ENCODE data around the gene TTBK2.
"Not testable (repeated sequence)": the region's sequence is repeated elsewhere in the genome, so short reads cannot be mapped to it uniquely, and the experiment has no call there.

TTBK2 gene

DNA sequence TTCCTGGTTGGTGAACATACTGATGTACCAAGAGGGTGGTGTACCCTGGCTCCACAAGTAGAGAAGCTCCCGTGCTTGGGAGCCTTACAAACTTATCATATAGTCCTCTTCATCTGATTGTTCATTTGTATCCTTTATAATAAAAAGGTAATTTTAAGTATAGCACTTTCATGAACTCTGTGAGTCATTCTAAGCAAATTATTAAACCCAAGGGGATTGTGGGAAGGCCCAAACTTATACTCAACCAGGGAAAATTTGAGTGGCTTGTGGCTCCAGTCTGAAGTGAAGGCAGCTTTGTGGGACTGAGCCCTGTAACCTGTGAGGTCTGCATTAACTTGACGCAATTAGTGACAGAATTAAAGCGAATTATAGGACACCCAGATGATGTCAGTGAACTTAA is 29.0 kb downstream of the TTBK2 start:
- peaks cover 10% of the 10 kb centered on the region for H3K4me1 ChIP-seq (ENCODE audit: control insufficient read depth, insufficient read depth, low read length)
- no peaks in the 10 kb centered on the region for H3K9me3 ChIP-seq (ENCODE audit: control insufficient read depth, insufficient read depth, low read length)
- no peak overlapping the region for H3K9ac ChIP-seq (ENCODE audit: low read depth, low read length)
- no peaks in the 10 kb centered on the region for H3K36me3 ChIP-seq (ENCODE audit: control insufficient read depth, insufficient read depth, low read length)
- no peaks in the 10 kb centered on the region for H3K27me3 ChIP-seq (ENCODE audit: control insufficient read depth, insufficient read depth, low read length)
- no peak overlapping the region for H3K4me3 ChIP-seq (ENCODE audit: low read depth, low read length)

DNA sequence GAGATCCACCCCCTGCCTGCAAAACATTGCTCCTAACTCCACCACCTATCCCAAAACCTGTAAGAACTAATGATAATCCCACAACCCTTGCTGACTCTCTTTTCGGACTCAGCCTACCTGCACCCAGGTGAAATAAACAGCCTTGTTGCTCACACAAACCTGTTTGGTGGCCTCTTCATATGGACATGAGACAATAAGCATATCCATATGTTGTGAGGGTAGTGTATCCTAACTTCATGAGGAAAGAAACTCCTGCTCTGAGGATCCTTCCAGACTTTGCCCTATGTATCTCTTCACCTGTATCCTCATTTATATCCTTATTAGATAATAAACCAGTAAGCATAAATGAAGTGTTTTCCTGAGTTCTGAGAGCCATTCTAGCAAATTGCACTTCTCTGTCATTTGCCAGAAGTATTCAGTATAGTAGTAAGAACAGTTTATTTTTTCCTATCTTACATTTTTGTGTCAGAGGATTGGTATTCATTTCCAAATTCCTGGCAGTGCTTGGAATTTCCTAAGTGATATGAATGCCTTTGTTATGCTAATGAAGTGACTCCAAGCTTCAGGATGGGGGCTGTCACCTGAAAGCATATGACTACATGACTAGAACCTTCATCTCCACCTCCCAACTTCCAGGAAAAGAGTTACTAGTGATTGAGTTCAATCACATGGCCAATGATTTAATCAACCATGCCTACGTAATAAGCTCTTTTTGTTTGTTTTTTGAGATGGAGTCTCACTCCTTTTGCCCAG is 30.2 kb downstream of the TTBK2 start:
- no peaks in the 10 kb centered on the region for H3K27me3 ChIP-seq (ENCODE audit: control insufficient read depth, insufficient read depth, low read length)
- no peaks in the 10 kb centered on the region for H3K9me3 ChIP-seq (ENCODE audit: control insufficient read depth, insufficient read depth, low read length)
- H3K4me1 ChIP-seq (ENCODE audit: control insufficient read depth, insufficient read depth, low read length) = peaks cover 10% of the 10 kb centered on the region
- no peaks in the 10 kb centered on the region for H3K36me3 ChIP-seq (ENCODE audit: control insufficient read depth, insufficient read depth, low read length)
- H3K9ac ChIP-seq (ENCODE audit: low read depth, low read length) = no peak overlapping the region
- peak overlapping the region; percentile 23 for H3K4me3 ChIP-seq (ENCODE audit: low read depth, low read length)

DNA sequence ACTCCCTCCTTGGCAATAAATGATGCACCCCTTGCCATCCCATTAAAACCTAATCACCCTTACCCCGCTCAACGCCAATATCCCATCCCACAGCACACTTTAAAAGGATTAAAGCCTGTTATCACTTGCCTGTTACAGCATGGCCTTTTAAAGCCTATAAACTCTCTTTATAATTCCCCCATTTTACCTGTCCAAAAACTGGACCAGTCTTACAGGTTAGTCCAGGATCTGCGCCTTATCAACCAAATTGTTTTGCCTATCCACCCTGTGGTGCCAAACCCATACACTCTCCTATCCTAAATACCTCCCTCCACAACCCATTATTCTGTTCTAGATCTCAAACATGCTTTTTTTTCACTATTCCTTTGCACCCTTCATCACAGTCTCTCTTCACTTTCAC is 33.2 kb downstream of the TTBK2 start:
- not testable (repeated sequence) for H3K36me3 ChIP-seq (ENCODE audit: control insufficient read depth, insufficient read depth, low read length); H3K4me3 ChIP-seq (ENCODE audit: low read depth, low read length); H3K9ac ChIP-seq (ENCODE audit: low read depth, low read length); H3K4me1 ChIP-seq (ENCODE audit: control insufficient read depth, insufficient read depth, low read length); H3K27me3 ChIP-seq (ENCODE audit: control insufficient read depth, insufficient read depth, low read length); H3K9me3 ChIP-seq (ENCODE audit: control insufficient read depth, insufficient read depth, low read length)

DNA sequence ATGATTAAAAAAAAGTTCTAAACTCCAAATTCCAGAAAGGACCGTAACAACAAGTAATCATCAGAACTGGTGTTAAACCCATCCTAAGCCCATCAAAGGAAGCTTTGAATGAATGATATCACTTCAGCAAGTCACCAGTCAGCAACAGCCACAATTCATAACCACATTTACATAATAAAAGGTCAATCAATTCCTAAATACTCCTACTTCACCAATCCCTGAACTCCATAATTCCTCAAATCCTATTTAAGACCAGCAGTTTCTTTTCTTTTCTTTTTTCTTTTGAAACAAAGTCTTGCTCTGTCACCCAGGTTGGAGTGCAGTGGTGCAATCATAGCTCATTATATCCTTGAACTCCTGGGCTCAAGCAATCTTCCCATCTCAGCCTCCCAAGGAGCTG is 40.5 kb downstream of the TTBK2 start:
- H3K9me3 ChIP-seq (ENCODE audit: control insufficient read depth, insufficient read depth, low read length) = no peaks in the 10 kb centered on the region
- H3K27me3 ChIP-seq (ENCODE audit: control insufficient read depth, insufficient read depth, low read length) = no peaks in the 10 kb centered on the region
- H3K4me3 ChIP-seq (ENCODE audit: low read depth, low read length) = no peak overlapping the region
- H3K4me1 ChIP-seq (ENCODE audit: control insufficient read depth, insufficient read depth, low read length) = no peaks in the 10 kb centered on the region
- H3K36me3 ChIP-seq (ENCODE audit: control insufficient read depth, insufficient read depth, low read length) = no peaks in the 10 kb centered on the region
- no peak overlapping the region for H3K9ac ChIP-seq (ENCODE audit: low read depth, low read length)

DNA sequence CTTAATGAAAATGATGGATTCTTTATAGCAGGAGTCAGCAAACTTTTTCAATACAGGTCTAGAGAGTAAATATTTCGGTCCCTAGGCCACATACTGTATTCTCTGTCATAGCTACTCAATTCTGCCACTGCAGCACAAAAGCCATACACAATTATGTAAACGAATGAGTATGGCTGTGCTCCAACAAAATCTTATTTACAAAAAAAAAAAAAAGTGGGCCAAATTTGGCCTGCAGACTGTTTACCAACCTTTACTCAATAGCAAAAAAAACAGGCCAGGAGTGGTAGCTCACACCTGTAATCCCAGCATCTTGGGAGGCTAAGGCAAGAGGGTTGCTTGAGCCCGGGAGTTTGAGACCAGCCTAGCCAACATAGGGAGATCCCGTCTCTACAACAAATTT is 41.1 kb downstream of the TTBK2 start:
- no peak overlapping the region for H3K9ac ChIP-seq (ENCODE audit: low read depth, low read length)
- H3K4me3 ChIP-seq (ENCODE audit: low read depth, low read length) = no peak overlapping the region
- no peaks in the 10 kb centered on the region for H3K4me1 ChIP-seq (ENCODE audit: control insufficient read depth, insufficient read depth, low read length)
- H3K27me3 ChIP-seq (ENCODE audit: control insufficient read depth, insufficient read depth, low read length) = no peaks in the 10 kb centered on the region
- H3K36me3 ChIP-seq (ENCODE audit: control insufficient read depth, insufficient read depth, low read length) = no peaks in the 10 kb centered on the region
- no peaks in the 10 kb centered on the region for H3K9me3 ChIP-seq (ENCODE audit: control insufficient read depth, insufficient read depth, low read length)

DNA sequence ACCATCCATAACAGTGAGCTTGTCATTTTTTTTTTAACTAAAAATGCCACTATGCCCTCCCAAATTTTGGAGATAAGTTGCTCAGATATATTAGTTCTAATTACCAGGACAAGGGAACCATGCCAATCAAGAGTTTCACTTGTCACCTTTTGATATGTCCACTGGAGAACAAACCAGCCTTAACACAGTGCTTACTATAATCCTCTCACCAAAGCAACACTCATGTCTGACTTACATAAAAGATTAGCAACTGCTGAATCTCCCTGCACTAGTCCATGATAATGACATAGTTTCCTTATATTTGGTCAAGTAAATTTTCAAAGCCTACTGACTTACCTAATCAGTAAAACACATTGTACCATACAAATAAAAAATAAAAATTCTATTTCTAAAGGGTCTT is 44.4 kb downstream of the TTBK2 start:
- Histone ChIP-seq H3K4me1 (ENCODE audit: control insufficient read depth, insufficient read depth, low read length) (no peaks in the 10 kb centered on the region), H3K4me3 (ENCODE audit: low read depth, low read length) (no peak overlapping the region)

DNA sequence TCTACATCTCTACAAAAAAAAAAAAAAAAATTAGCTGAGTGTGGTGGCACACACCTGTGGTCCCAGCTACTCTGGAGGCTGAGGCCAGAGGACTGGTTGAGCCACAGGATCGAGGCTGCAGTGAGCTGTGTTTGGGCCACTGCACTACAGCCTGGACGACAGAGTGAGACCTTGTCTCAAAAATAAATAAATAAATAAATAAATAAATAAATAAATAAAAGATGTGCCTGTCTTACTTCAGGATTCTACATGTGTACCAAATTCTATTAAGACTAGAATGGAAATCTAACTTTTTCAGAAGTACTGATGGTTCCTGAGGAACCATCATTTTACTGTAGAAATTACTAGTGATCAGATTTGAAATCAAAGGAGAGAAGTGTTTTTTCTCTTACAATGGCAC is 51.9 kb downstream of the TTBK2 start:
- Histone ChIP-seq H3K4me3 (ENCODE audit: low read depth, low read length) (no peak overlapping the region), H3K27me3 (ENCODE audit: control insufficient read depth, insufficient read depth, low read length) (no peaks in the 10 kb centered on the region), H3K9me3 (ENCODE audit: control insufficient read depth, insufficient read depth, low read length) (no peaks in the 10 kb centered on the region), H3K4me1 (ENCODE audit: control insufficient read depth, insufficient read depth, low read length) (no peaks in the 10 kb centered on the region), H3K9ac (ENCODE audit: low read depth, low read length) (no peak overlapping the region), H3K36me3 (ENCODE audit: control insufficient read depth, insufficient read depth, low read length) (no peaks in the 10 kb centered on the region)

More for the DNA sequence above, 44.4 kb downstream of the TTBK2 start:
- H3K9ac ChIP-seq (ENCODE audit: low read depth, low read length) = no peak overlapping the region
- no peaks in the 10 kb centered on the region for H3K9me3 ChIP-seq (ENCODE audit: control insufficient read depth, insufficient read depth, low read length)
- H3K36me3 ChIP-seq (ENCODE audit: control insufficient read depth, insufficient read depth, low read length) = no peaks in the 10 kb centered on the region
- H3K27me3 ChIP-seq (ENCODE audit: control insufficient read depth, insufficient read depth, low read length) = no peaks in the 10 kb centered on the region

DNA sequence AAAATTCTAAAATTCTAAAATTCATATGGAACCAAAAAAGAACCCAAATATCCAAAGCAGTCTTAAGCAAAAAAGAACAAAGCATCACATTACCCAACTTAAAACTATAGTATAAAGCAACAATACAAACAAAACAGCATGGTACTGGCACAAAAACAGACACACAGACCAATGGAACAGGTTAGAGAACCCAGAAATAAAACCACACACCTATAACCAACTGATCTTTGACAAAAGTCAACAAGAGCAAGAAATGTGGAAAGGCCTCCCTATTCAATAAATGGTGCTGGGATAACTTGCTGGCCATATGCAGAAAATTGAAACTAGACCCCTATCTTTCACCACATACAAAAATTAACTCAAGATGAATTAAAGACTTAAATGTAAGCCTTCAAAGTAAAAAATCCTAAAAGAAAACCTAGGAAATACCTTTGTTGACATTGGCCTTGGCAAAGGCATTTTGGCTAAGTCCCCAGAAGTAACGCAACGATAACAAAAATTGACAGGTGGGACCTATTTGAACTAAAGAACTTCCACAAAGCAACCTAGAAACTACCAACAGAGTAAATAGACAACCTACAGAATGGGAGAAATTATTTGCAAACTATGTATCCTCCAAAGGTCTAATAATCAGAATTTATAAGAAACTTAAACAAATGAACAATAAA is 56.9 kb downstream of the TTBK2 start:
- no peaks in the 10 kb centered on the region for H3K36me3 ChIP-seq (ENCODE audit: control insufficient read depth, insufficient read depth, low read length)
- H3K9me3 ChIP-seq (ENCODE audit: control insufficient read depth, insufficient read depth, low read length) = no peaks in the 10 kb centered on the region
- H3K27me3 ChIP-seq (ENCODE audit: control insufficient read depth, insufficient read depth, low read length) = no peaks in the 10 kb centered on the region
- H3K9ac ChIP-seq (ENCODE audit: low read depth, low read length) = no peak overlapping the region
- no peaks in the 10 kb centered on the region for H3K4me1 ChIP-seq (ENCODE audit: control insufficient read depth, insufficient read depth, low read length)
- no peak overlapping the region for H3K4me3 ChIP-seq (ENCODE audit: low read depth, low read length)

DNA sequence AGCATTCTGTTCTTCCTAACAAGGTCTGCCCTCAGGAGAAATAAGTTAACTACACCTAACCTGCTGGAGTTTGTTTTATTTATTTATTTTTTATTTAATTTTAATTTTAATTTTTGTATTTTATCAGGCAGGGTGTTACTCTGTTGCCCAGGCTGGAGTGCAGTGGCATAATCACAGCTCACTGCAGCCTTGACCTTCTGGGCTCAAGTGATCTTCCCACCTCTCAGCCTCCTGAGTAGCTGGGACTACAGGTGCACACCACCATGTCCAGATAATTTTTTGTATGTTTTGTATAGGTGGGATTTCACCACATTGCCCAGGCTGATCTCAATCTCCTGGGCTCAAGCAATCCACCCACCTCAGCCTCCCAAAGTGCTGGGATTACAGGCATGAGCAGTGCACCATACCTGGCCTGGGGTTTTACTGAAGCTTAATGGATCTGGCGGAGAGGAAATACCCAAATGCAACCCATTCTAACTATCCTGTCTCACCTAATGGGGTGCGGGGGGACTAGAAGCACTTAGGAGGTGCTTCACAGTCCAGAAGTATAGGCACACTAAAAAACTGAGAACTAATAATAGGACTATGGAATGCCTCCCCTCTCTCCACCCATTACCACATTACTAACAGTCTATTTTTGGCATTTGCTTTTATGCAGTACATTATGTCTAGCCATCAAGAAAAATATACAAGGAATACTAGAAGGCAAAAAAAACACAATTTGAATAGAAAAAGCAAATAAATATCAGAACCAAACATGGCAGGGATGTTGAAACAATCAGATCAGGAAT is 61.4 kb downstream of the TTBK2 start:
- Histone ChIP-seq H3K36me3 (ENCODE audit: control insufficient read depth, insufficient read depth, low read length) (no peaks in the 10 kb centered on the region), H3K4me1 (ENCODE audit: control insufficient read depth, insufficient read depth, low read length) (no peaks in the 10 kb centered on the region), H3K27me3 (ENCODE audit: control insufficient read depth, insufficient read depth, low read length) (no peaks in the 10 kb centered on the region), H3K9me3 (ENCODE audit: control insufficient read depth, insufficient read depth, low read length) (no peaks in the 10 kb centered on the region), H3K9ac (ENCODE audit: low read depth, low read length) (no peak overlapping the region), H3K4me3 (ENCODE audit: low read depth, low read length) (no peak overlapping the region)

DNA sequence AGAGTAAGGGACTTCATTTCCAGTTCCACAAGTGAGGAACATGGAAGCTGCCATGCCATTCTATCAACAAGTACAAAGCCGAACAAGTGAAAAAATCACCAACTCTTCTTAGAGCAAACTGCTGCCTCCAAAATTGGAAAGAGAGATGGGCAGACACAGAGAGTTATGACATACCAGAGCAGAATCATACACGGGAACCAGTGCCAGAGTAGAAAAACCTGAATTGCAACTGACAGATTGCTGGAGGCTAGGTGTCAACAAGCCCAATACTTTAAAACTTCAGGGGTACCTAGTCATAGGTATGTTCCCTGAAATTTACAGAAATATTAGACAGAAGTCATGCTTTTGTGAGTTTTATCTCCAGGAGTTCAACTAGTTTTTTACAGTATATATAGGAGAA is 62.0 kb downstream of the TTBK2 start:
- no peaks in the 10 kb centered on the region for H3K36me3 ChIP-seq (ENCODE audit: control insufficient read depth, insufficient read depth, low read length)
- H3K27me3 ChIP-seq (ENCODE audit: control insufficient read depth, insufficient read depth, low read length) = no peaks in the 10 kb centered on the region
- H3K9me3 ChIP-seq (ENCODE audit: control insufficient read depth, insufficient read depth, low read length) = no peaks in the 10 kb centered on the region
- H3K9ac ChIP-seq (ENCODE audit: low read depth, low read length) = no peak overlapping the region
- H3K4me3 ChIP-seq (ENCODE audit: low read depth, low read length) = no peak overlapping the region
- H3K4me1 ChIP-seq (ENCODE audit: control insufficient read depth, insufficient read depth, low read length) = no peaks in the 10 kb centered on the region

DNA sequence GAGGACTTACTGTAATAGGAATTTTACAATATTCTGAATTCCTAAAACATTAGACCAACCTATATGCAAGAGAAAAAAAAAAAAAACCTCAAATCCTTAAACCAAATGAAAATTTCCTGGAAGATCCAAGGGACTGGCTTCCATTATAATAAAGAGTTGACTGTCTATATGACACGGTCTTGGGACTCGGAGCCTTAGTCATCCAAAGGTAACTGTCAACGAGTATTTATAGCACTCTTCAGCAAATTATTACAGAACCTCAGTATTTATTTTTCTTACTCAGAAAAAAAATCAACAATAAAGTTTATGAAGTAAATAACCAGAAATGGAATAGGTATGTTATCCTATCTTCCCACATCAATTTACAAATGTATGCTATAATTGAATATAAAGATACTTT is 66.0 kb downstream of the TTBK2 start:
- Histone ChIP-seq H3K36me3 (ENCODE audit: control insufficient read depth, insufficient read depth, low read length) (no peaks in the 10 kb centered on the region), H3K4me1 (ENCODE audit: control insufficient read depth, insufficient read depth, low read length) (no peaks in the 10 kb centered on the region), H3K9me3 (ENCODE audit: control insufficient read depth, insufficient read depth, low read length) (no peaks in the 10 kb centered on the region)

DNA sequence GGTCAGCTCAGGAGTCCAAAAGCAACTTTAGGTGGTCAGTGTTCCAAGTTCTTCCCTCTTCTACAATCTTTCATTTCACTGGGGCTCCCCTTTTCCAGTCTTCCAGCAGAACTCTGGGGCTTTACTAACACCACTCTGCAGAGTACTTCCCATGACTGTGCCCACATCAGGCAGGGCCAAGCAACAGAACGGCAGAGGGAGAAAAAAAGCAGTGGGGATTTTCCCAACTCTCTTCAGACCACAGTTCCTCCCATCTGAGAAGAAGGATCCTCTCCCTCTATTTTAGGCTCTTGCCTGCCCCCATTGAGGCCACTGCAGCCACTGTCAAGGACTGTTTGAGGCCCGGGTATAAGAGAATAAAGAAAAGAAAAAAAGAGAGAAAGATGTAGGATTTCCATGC is 70.7 kb downstream of the TTBK2 start:
- no peak overlapping the region for H3K9ac ChIP-seq (ENCODE audit: low read depth, low read length)
- no peaks in the 10 kb centered on the region for H3K36me3 ChIP-seq (ENCODE audit: control insufficient read depth, insufficient read depth, low read length)
- H3K27me3 ChIP-seq (ENCODE audit: control insufficient read depth, insufficient read depth, low read length) = no peaks in the 10 kb centered on the region
- no peaks in the 10 kb centered on the region for H3K9me3 ChIP-seq (ENCODE audit: control insufficient read depth, insufficient read depth, low read length)
- H3K4me1 ChIP-seq (ENCODE audit: control insufficient read depth, insufficient read depth, low read length) = no peaks in the 10 kb centered on the region
- no peak overlapping the region for H3K4me3 ChIP-seq (ENCODE audit: low read depth, low read length)

More for the DNA sequence above, 66.0 kb downstream of the TTBK2 start:
- no peak overlapping the region for H3K9ac ChIP-seq (ENCODE audit: low read depth, low read length)
- no peak overlapping the region for H3K4me3 ChIP-seq (ENCODE audit: low read depth, low read length)
- no peaks in the 10 kb centered on the region for H3K27me3 ChIP-seq (ENCODE audit: control insufficient read depth, insufficient read depth, low read length)

Measured in iPS-15b (cell line).